Measurements from ENCODE around the gene ANGPTL5.

- TF ChIP-seq, protein P1, sequence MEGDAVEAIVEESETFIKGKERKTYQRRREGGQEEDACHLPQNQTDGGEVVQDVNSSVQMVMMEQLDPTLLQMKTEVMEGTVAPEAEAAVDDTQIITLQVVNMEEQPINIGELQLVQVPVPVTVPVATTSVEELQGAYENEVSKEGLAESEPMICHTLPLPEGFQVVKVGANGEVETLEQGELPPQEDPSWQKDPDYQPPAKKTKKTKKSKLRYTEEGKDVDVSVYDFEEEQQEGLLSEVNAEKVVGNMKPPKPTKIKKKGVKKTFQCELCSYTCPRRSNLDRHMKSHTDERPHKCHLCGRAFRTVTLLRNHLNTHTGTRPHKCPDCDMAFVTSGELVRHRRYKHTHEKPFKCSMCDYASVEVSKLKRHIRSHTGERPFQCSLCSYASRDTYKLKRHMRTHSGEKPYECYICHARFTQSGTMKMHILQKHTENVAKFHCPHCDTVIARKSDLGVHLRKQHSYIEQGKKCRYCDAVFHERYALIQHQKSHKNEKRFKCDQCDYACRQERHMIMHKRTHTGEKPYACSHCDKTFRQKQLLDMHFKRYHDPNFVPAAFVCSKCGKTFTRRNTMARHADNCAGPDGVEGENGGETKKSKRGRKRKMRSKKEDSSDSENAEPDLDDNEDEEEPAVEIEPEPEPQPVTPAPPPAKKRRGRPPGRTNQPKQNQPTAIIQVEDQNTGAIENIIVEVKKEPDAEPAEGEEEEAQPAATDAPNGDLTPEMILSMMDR (IDR thresholded peaks at IDR 0.05; ENCODE audit: low read length): no peak
- no peak for TF ChIP-seq EZH2 (IDR thresholded peaks at IDR 0.05; ENCODE audit: borderline replicate concordance, low read length)
Observed at GRCh38 chr11:101894505-101894904, 21.8 kb downstream of the ANGPTL5 start.
